WTC11 (cell line): ENCODE measurements around the gene KRTAP5-6. TPM values are rescaled to one million over a fixed set of nuclear protein-coding genes. Genes with fewer than 3 reads are reported as not detected.
A peak's percentile ranks its signal among the peaks of the same experiment; 100 is the strongest.
"Not testable (repeated sequence)": the region's sequence is repeated elsewhere in the genome, so short reads cannot be mapped to it uniquely, and the experiment has no call there.

Experiments
- ATAC-seq: fragments of 200-7000 bp; cut with Tn5 transposase; 2 replicates; pipeline ENCODE4 v1.10.0; 2021; ENCODE audit warnings: mild to moderate bottlenecking, moderate library complexity
- CTCF ChIA-PET: fragments of 300-600 bp; sonication (Branson Sonifier 250); formaldehyde crosslinking; loops from one replicate; lab custom pipeline; 2021; ENCODE audit warnings: antibody characterized with exemption; lab: Charles Lee
- POLR2A ChIA-PET: fragments of 350-600 bp; sonication (Branson Sonifier 250); formaldehyde crosslinking; loops from one replicate; lab custom pipeline; 2021; ENCODE audit warnings: antibody characterized with exemption; lab: Charles Lee
- DNase-seq: peaks from one replicate; pipeline ENCODE4 v3.0.0; 2021; ENCODE audit warnings: low spot score
- H3K27ac Mint-ChIP-seq: 2 replicates; pipeline ENCODE4 v1.8.0; 2021; ENCODE audit warnings: mixed read lengths
- H3K27me3 Mint-ChIP-seq: 2 replicates; pipeline ENCODE4 v1.8.0; 2021; ENCODE audit warnings: low read depth, mild to moderate bottlenecking, moderate library complexity, mixed read lengths
- H3K36me3 Mint-ChIP-seq: 2 replicates; pipeline ENCODE4 v1.8.0; 2021; ENCODE audit warnings: mixed read lengths
- H3K4me1 Mint-ChIP-seq: 2 replicates; pipeline ENCODE4 v1.8.0; 2022; ENCODE audit warnings: mixed read lengths
- H3K4me3 Mint-ChIP-seq: 2 replicates; pipeline ENCODE4 v1.8.0; 2021; ENCODE audit warnings: mild to moderate bottlenecking, moderate library complexity, mixed read lengths
- H3K9me3 Mint-ChIP-seq: 2 replicates; pipeline ENCODE4 v1.8.0; 2021; ENCODE audit warnings: mixed read lengths
- CREM ChIP-seq: sonication (generic); formaldehyde crosslinking; IDR thresholded peaks from 2 replicates; pipeline ENCODE4 v1.8.1; 2022; ENCODE audit warnings: mild to moderate bottlenecking, missing genetic modification reagents, moderate library complexity
- FOXJ3 ChIP-seq: sonication (generic); formaldehyde crosslinking; IDR thresholded peaks from 2 replicates; pipeline ENCODE4 v1.9.0; 2021; ENCODE audit warnings: missing genetic modification reagents, mild to moderate bottlenecking, borderline replicate concordance
- GABPB1 ChIP-seq: sonication (generic); formaldehyde crosslinking; IDR thresholded peaks from 2 replicates; pipeline ENCODE4 v1.8.1; 2023; ENCODE audit warnings: mild to moderate bottlenecking, missing genetic modification reagents
- GTF2I ChIP-seq: fragments of 250-450 bp; sonication (Bioruptor Pico); conservative IDR thresholded peaks from 2 replicates; pipeline ENCODE4 v1.4.0; 2021; ENCODE audit warnings: mild to moderate bottlenecking
- NFATC4 ChIP-seq: fragments of 250-450 bp; sonication (Bioruptor Pico); IDR thresholded peaks from 2 replicates; pipeline ENCODE4 v1.9.0; 2021; ENCODE audit warnings: mild to moderate bottlenecking
- NR2C2 ChIP-seq: sonication (generic); formaldehyde crosslinking; IDR thresholded peaks from 2 replicates; pipeline ENCODE4 v1.8.0; 2022; ENCODE audit warnings: mild to moderate bottlenecking, missing genetic modification reagents
- OVOL2 ChIP-seq: fragments of 250-450 bp; sonication (Bioruptor Pico); IDR thresholded peaks from 2 replicates; pipeline ENCODE4 v1.9.0; 2021; ENCODE audit warnings: mild to moderate bottlenecking, borderline replicate concordance
- STAT6 ChIP-seq: sonication (generic); formaldehyde crosslinking; conservative IDR thresholded peaks from 2 replicates; pipeline ENCODE4 v1.8.1; 2023; ENCODE audit warnings: mild to moderate bottlenecking, low read depth, missing genetic modification reagents, moderate library complexity
- ZBTB21 ChIP-seq: sonication (generic); formaldehyde crosslinking; IDR thresholded peaks from 2 replicates; pipeline ENCODE4 v1.8.1; 2023; ENCODE audit warnings: mild to moderate bottlenecking, missing genetic modification reagents, borderline replicate concordance
- ZNF138 ChIP-seq: sonication (generic); formaldehyde crosslinking; conservative IDR thresholded peaks from 2 replicates; pipeline ENCODE4 v1.8.1; 2022; ENCODE audit warnings: mild to moderate bottlenecking, moderate library complexity, missing genetic modification reagents
- ZNF219 ChIP-seq: sonication (generic); formaldehyde crosslinking; IDR thresholded peaks from 2 replicates; pipeline ENCODE4 v1.8.0; 2023; ENCODE audit warnings: missing genetic modification reagents, mild to moderate bottlenecking, borderline replicate concordance
- ZNF232 ChIP-seq: sonication (generic); formaldehyde crosslinking; IDR thresholded peaks from 2 replicates; pipeline ENCODE4 v1.8.0; 2022; ENCODE audit warnings: mild to moderate bottlenecking, missing genetic modification reagents
- ZNF512 ChIP-seq: sonication (generic); formaldehyde crosslinking; IDR thresholded peaks from 2 replicates; pipeline ENCODE4 v1.8.1; 2022; ENCODE audit warnings: missing genetic modification reagents, borderline replicate concordance
- total RNA-seq: library from RNA; stranded (reverse); gene quantifications from 3 replicates; pipeline ENCODE4 v1.2.3, GENCODE V29; 2021
- TF ChIP-seq, protein P1 (sequence below): sonication (generic); formaldehyde crosslinking; IDR thresholded peaks from 2 replicates; pipeline ENCODE4 v1.8.1; 2022; ENCODE audit warnings: mild to moderate bottlenecking, moderate library complexity, missing genetic modification reagents
- TF ChIP-seq, protein P2 (sequence below): sonication (generic); formaldehyde crosslinking; IDR thresholded peaks from 2 replicates; pipeline ENCODE4 v1.8.1; 2022; ENCODE audit warnings: low read depth, missing genetic modification reagents, borderline replicate concordance

Gene KRTAP5-6
- total RNA-seq, 1 experiment from 2014 or later: 0.35 TPM

DNA sequence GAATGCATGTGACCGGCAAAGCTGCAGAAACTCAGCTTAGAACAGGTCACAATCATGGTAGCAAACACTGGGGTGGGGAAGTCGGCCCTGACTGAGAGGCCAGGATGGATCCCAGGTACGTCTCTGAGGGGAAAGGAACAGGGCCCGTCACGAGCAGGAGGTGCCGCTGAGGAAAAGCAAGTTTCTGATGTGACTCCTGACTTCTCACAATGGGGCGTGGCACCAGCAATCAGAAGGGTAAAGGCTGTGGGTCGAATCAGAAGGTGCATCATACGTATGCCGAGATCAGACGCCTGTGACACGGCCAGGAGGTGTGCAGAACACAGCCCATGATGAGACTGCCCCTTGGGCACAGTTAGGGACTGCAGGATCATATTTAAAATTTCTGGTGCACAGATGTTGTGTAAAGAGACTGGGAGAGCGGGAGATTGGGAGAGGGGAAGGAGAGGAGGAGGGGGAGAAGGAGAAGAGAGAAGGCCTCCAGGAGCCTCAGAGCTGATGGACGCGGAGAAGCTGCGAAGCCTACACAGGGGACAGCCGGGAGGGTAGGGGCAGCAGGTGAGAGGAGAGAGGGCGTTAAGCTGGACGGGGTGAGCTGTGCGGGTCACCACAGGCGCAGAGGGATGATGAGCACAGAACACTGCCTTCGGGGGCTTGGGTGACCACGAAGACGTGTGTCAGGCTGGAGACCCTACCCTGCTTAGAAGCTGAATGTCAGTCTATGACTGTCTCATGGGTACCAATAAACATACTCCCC lies 36.7 kb upstream of the KRTAP5-6 start:
- H3K4me1 Mint-ChIP-seq: no peaks in the 10 kb centered on the region
- peak overlapping the region; percentile 50; the same call in 1 of the 2 replicates for H3K27ac Mint-ChIP-seq
- H3K4me3 Mint-ChIP-seq: no peak overlapping the region
- POLR2A ChIA-PET: no interaction called here
- H3K36me3 Mint-ChIP-seq: no peaks in the 10 kb centered on the region
- CTCF ChIA-PET: interaction anchor here (0.9 kb wide), 1 partner anchor 34 kb away, joined by 3 read pairs; no protein-coding TSS in a partner anchor
- ATAC-seq (no peak), DNase-seq (no peak)
- peaks cover 7% of the 10 kb centered on the region for H3K27me3 Mint-ChIP-seq
- TF ChIP-seq STAT6 (CRISPR knock-in tag) (no peak), CREM (no peak), ZNF232 (no peak), NR2C2 (no peak), NFATC4 (CRISPR knock-in tag) (no peak), GTF2I (no peak), ZNF512 (no peak), ZNF219 (no peak), FOXJ3 (CRISPR knock-in tag) (no peak), ZNF138 (no peak), ZBTB21 (no peak), OVOL2 (CRISPR knock-in tag) (no peak)
- TF ChIP-seq, protein P1, sequence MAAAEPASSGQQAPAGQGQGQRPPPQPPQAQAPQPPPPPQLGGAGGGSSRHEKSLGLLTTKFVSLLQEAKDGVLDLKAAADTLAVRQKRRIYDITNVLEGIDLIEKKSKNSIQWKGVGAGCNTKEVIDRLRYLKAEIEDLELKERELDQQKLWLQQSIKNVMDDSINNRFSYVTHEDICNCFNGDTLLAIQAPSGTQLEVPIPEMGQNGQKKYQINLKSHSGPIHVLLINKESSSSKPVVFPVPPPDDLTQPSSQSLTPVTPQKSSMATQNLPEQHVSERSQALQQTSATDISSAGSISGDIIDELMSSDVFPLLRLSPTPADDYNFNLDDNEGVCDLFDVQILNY (CRISPR knock-in tag): no peak
- TF ChIP-seq, protein P2, sequence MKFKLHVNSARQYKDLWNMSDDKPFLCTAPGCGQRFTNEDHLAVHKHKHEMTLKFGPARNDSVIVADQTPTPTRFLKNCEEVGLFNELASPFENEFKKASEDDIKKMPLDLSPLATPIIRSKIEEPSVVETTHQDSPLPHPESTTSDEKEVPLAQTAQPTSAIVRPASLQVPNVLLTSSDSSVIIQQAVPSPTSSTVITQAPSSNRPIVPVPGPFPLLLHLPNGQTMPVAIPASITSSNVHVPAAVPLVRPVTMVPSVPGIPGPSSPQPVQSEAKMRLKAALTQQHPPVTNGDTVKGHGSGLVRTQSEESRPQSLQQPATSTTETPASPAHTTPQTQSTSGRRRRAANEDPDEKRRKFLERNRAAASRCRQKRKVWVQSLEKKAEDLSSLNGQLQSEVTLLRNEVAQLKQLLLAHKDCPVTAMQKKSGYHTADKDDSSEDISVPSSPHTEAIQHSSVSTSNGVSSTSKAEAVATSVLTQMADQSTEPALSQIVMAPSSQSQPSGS (CRISPR knock-in tag): no peak
- H3K9me3 Mint-ChIP-seq: no peaks in the 10 kb centered on the region

GRCh38 chr11:1661454-1662269 lies 35.3 kb upstream of the KRTAP5-6 start:
- ATAC-seq, DNase-seq, H3K27me3 Mint-ChIP-seq, H3K27ac Mint-ChIP-seq, H3K36me3 Mint-ChIP-seq, H3K9me3 Mint-ChIP-seq, CTCF ChIA-PET, H3K4me1 Mint-ChIP-seq, H3K4me3 Mint-ChIP-seq, POLR2A ChIA-PET: not testable (repeated sequence)
- TF ChIP-seq GABPB1: peak; percentile 77

- H3K36me3 Mint-ChIP-seq, H3K27ac Mint-ChIP-seq, ATAC-seq, H3K4me1 Mint-ChIP-seq, POLR2A ChIA-PET, CTCF ChIA-PET, H3K4me3 Mint-ChIP-seq, H3K27me3 Mint-ChIP-seq, H3K9me3 Mint-ChIP-seq, DNase-seq: not testable (repeated sequence)
Observed at GRCh38 chr11:1662699-1663283, 34.2 kb upstream of the KRTAP5-6 start.
